SK-N-SH (cell line): ENCODE data around the gene EPO. TPM values are rescaled to one million over a fixed set of nuclear protein-coding genes. Genes with fewer than 3 reads are reported as not detected.

Experiments used
- CTCF ChIA-PET: fragments of 300-600, 350-600 bp; formaldehyde crosslinking; extraction: SDS; loops from one replicate; lab custom pipeline; 2021; lab: Yijun Ruan, JAX
- POLR2A ChIA-PET: fragments of 350-600 bp; sonication (Branson Sonifier 250); formaldehyde crosslinking; extraction: SDS; loops from one replicate; lab custom pipeline; 2020; ENCODE audit warnings: antibody characterized with exemption, inconsistent platforms; lab: Yijun Ruan, JAX
- DNase-seq: peaks from one replicate; pipeline ENCODE4 v3.0.0; 2012
- H2AFZ ChIP-seq: fragments of 200-600 bp; sonication (generic); 2 replicates; pipeline ENCODE4 v1.8.1; 2016; ENCODE audit warnings: antibody characterized with exemption, mild to moderate bottlenecking, low read depth
- H3F3A ChIP-seq: fragments of 200-600 bp; sonication (generic); replicated peaks from 2 replicates; pipeline ENCODE3; 2016; ENCODE audit warnings: antibody characterized with exemption, mild to moderate bottlenecking; ENCODE audit not compliant: insufficient read depth
- H3K27ac ChIP-seq, 2 experiments: fragments of 200-500 bp in 1 of 2; fragments of 200-600 bp in 1 of 2; sonication (Bioruptor generic) in 1 of 2; sonication (generic), shearing (Covaris generic) in 1 of 2; 2 replicates each; pipeline versions ENCODE4 v1.5.1 to v1.6.1; 2014 to 2016; ENCODE audit warnings: low read depth in 2 of 2, inconsistent platforms in 1 of 2, low read length in 1 of 2, mild to moderate bottlenecking in 1 of 2, mixed read lengths in 1 of 2
- H3K27me3 ChIP-seq: fragments of 200-600 bp; sonication (generic), shearing (Covaris generic); 2 replicates; pipeline ENCODE4 v1.6.1; 2016; ENCODE audit warnings: mixed run types; ENCODE audit not compliant: insufficient read depth
- H3K36me3 ChIP-seq, 2 experiments: fragments of 200-500 bp in 1 of 2; fragments of 200-600 bp in 1 of 2; sonication (Bioruptor generic) in 1 of 2; sonication (generic) in 1 of 2; replicated peaks in 1 of 2; 2 replicates each; pipeline versions ENCODE3 to v1.5.1; 2014 to 2016; ENCODE audit warnings: low read length in 1 of 2, mild to moderate bottlenecking in 1 of 2; ENCODE audit not compliant: insufficient read depth in 2 of 2, control insufficient read depth in 1 of 2
- H3K4me1 ChIP-seq, 2 experiments: fragments of 200-500 bp in 1 of 2; fragments of 200-600 bp in 1 of 2; sonication (Bioruptor generic) in 1 of 2; sonication (generic), shearing (Covaris generic) in 1 of 2; 2 replicates each; pipeline versions ENCODE4 v1.5.1 to v1.6.1; 2014 to 2016; ENCODE audit warnings: low read depth in 1 of 2, low read length in 1 of 2, mixed run types in 1 of 2; ENCODE audit not compliant: insufficient read depth in 2 of 2, control insufficient read depth in 1 of 2
- H3K4me2 ChIP-seq: fragments of 200-600 bp; sonication (generic), shearing (Covaris generic); 2 replicates; pipeline ENCODE4 v1.6.1; 2017; ENCODE audit warnings: mixed run types
- H3K4me3 ChIP-seq, 2 experiments: fragments of 200-500 bp in 1 of 2; fragments of 200-600 bp in 1 of 2; sonication (Bioruptor generic) in 1 of 2; sonication (generic), shearing (Covaris generic) in 1 of 2; 2 replicates each; pipeline versions ENCODE4 v1.5.1 to v1.8.1; 2014 to 2016; ENCODE audit warnings: low read depth in 2 of 2, inconsistent platforms in 1 of 2, low read length in 1 of 2, mild to moderate bottlenecking in 1 of 2, mixed read lengths in 1 of 2, moderate library complexity in 1 of 2
- H3K79me2 ChIP-seq: fragments of 200-600 bp; sonication (generic); 2 replicates; pipeline ENCODE4 v1.8.1; 2017; ENCODE audit warnings: mild to moderate bottlenecking; ENCODE audit not compliant: insufficient read depth
- H3K9ac ChIP-seq: fragments of 200-600 bp; sonication (generic); 2 replicates; pipeline ENCODE4 v1.6.1; 2017; ENCODE audit warnings: mixed run types
- H3K9me2 ChIP-seq: fragments of 200-600 bp; sonication (generic); 2 replicates; pipeline ENCODE4 v1.6.1; 2017; ENCODE audit warnings: mixed run types
- H3K9me3 ChIP-seq: fragments of 200-600 bp; sonication (generic); 2 replicates; pipeline ENCODE4 v1.6.1; 2017; ENCODE audit warnings: mixed run types, mild to moderate bottlenecking, moderate library complexity
- H4K20me1 ChIP-seq: fragments of 200-600 bp; sonication (generic); 2 replicates; pipeline ENCODE4 v1.6.1; 2017; ENCODE audit warnings: mild to moderate bottlenecking, mixed run types; ENCODE audit not compliant: insufficient read depth
- CHD2 ChIP-seq: fragments of 150-350 bp; IDR thresholded peaks from 2 replicates; pipeline ENCODE4 v1.6.1; 2018; ENCODE audit warnings: low read length; ENCODE audit not compliant: partially characterized antibody
- FOXJ3 ChIP-seq: sonication (generic); formaldehyde crosslinking; IDR thresholded peaks from 2 replicates; pipeline ENCODE4 v1.5.1; 2020; ENCODE audit warnings: mild to moderate bottlenecking, missing genetic modification reagents
- JUND ChIP-seq: IDR thresholded peaks from 2 replicates; pipeline ENCODE4 v1.4.0; 2012
- TEAD4 ChIP-seq: IDR thresholded peaks from 2 replicates; pipeline ENCODE4 v1.4.0; 2012; ENCODE audit warnings: mild to moderate bottlenecking, borderline replicate concordance; ENCODE audit not compliant: insufficient read depth
- YY1 ChIP-seq: IDR thresholded peaks from 2 replicates; pipeline ENCODE4 v1.4.0; 2012; ENCODE audit warnings: low read depth, mild to moderate bottlenecking
- WGBS: methylation state at CpG from one replicate; pipeline ENCODE4 v1.1.6; 2017; ENCODE audit warnings: low lambda C conversion rate; 5-methylcytosine and 5-hydroxymethylcytosine counted together
- polyA plus RNA-seq, 3 experiments: library from polyadenylated mRNA; depleted of rRNA; stranded (reverse); fragments of >200 nt; gene quantifications; 2 replicates each; pipeline ENCODE4 v1.2.3, GENCODE V29; 2012
- TF ChIP-seq, protein P1 (sequence below): fragments of 150-350 bp; IDR thresholded peaks from 2 replicates; pipeline ENCODE4 v1.6.1; 2016; ENCODE audit warnings: mild to moderate bottlenecking, low read depth, low read length
- TF ChIP-seq, protein P2 (sequence below): IDR thresholded peaks from 2 replicates; pipeline ENCODE4 v1.4.0; 2012; ENCODE audit warnings: low read depth, borderline replicate concordance
- TF ChIP-seq, protein P3 (sequence below): fragments of 150-350 bp; IDR thresholded peaks from 2 replicates; pipeline ENCODE4 v1.6.1; 2017; ENCODE audit warnings: antibody characterized with exemption, low read length, low read depth, borderline replicate concordance
- TF ChIP-seq, protein P4 (sequence below): IDR thresholded peaks from 2 replicates; pipeline ENCODE4 v1.6.1; 2012; ENCODE audit warnings: mild to moderate bottlenecking, low read depth, low read length, moderate library complexity
- TF ChIP-seq, protein P5 (sequence below): fragments of 200-600 bp; sonication (generic); IDR thresholded peaks from 2 replicates; pipeline ENCODE4 v1.6.1; 2017; ENCODE audit warnings: antibody characterized with exemption, mild to moderate bottlenecking, moderate library complexity

Gene EPO
- polyA plus RNA-seq, 1 of the 3 experiments (the other 2 are of a cell fraction): not detected

DNA sequence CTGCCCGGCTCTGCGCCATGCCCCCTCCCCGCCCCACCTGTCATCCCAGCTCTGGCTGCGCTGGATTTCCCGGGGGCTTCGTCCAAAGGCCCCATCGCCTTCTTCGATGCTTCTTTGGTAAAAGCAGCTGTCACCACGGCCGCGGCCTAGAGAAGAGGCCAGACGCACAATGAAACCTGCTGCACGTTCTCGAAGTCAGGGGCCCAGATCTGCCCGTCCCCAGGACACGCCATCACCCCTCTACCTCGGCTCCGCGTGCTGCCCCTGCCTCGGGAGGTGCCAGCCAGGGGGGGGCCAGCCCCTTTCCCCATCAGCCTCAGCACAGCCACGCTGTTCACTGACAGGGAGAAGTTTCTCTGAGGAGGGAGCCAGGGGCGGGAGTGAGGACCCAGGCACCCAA lies 33.0 kb upstream of the EPO start:
- Histone ChIP-seq H3K27me3 (no peaks in the 10 kb centered on the region), H3K9me2 (no peaks in the 10 kb centered on the region), H3F3A (peaks cover 13% of the 10 kb centered on the region), H3K79me2 (peaks cover 41% of the 10 kb centered on the region), H2AFZ (no peak overlapping the region), H3K9me3 (no peaks in the 10 kb centered on the region), H3K4me1 (peaks cover 11 to 15% of the 10 kb centered on the region in 2 experiments), H3K9ac (no peak overlapping the region), H4K20me1 (peaks cover 48% of the 10 kb centered on the region), H3K27ac (no peak overlapping the region), H3K36me3 (peaks cover 13 to 72% of the 10 kb centered on the region in 2 experiments), H3K4me3 (no peak overlapping the region), H3K4me2 (no peak overlapping the region)
- 95% methylated on average over 21 of the region's 22 CpGs for WGBS
- TF ChIP-seq TEAD4: no peak
- no peak for TF ChIP-seq YY1
- TF ChIP-seq, protein P1, sequence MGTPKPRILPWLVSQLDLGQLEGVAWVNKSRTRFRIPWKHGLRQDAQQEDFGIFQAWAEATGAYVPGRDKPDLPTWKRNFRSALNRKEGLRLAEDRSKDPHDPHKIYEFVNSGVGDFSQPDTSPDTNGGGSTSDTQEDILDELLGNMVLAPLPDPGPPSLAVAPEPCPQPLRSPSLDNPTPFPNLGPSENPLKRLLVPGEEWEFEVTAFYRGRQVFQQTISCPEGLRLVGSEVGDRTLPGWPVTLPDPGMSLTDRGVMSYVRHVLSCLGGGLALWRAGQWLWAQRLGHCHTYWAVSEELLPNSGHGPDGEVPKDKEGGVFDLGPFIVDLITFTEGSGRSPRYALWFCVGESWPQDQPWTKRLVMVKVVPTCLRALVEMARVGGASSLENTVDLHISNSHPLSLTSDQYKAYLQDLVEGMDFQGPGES: no peak
- TF ChIP-seq, protein P2, sequence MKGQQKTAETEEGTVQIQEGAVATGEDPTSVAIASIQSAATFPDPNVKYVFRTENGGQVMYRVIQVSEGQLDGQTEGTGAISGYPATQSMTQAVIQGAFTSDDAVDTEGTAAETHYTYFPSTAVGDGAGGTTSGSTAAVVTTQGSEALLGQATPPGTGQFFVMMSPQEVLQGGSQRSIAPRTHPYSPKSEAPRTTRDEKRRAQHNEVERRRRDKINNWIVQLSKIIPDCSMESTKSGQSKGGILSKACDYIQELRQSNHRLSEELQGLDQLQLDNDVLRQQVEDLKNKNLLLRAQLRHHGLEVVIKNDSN: no peak
- no peak for TF ChIP-seq JUND
- TF ChIP-seq FOXJ3: no peak
- TF ChIP-seq, protein P3, sequence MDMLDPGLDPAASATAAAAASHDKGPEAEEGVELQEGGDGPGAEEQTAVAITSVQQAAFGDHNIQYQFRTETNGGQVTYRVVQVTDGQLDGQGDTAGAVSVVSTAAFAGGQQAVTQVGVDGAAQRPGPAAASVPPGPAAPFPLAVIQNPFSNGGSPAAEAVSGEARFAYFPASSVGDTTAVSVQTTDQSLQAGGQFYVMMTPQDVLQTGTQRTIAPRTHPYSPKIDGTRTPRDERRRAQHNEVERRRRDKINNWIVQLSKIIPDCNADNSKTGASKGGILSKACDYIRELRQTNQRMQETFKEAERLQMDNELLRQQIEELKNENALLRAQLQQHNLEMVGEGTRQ: no peak
- TF ChIP-seq, protein P4, sequence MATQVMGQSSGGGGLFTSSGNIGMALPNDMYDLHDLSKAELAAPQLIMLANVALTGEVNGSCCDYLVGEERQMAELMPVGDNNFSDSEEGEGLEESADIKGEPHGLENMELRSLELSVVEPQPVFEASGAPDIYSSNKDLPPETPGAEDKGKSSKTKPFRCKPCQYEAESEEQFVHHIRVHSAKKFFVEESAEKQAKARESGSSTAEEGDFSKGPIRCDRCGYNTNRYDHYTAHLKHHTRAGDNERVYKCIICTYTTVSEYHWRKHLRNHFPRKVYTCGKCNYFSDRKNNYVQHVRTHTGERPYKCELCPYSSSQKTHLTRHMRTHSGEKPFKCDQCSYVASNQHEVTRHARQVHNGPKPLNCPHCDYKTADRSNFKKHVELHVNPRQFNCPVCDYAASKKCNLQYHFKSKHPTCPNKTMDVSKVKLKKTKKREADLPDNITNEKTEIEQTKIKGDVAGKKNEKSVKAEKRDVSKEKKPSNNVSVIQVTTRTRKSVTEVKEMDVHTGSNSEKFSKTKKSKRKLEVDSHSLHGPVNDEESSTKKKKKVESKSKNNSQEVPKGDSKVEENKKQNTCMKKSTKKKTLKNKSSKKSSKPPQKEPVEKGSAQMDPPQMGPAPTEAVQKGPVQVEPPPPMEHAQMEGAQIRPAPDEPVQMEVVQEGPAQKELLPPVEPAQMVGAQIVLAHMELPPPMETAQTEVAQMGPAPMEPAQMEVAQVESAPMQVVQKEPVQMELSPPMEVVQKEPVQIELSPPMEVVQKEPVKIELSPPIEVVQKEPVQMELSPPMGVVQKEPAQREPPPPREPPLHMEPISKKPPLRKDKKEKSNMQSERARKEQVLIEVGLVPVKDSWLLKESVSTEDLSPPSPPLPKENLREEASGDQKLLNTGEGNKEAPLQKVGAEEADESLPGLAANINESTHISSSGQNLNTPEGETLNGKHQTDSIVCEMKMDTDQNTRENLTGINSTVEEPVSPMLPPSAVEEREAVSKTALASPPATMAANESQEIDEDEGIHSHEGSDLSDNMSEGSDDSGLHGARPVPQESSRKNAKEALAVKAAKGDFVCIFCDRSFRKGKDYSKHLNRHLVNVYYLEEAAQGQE: no peak
- POLR2A ChIA-PET: no interaction called here
- CTCF ChIA-PET: interaction anchor here (8.3 to 11.0 kb wide), 3 partner anchors 17 to 124 kb away, joined by 108 to 147 read pairs (median 119); partner anchors contain the start of genes MOSPD3 and POP7
- no peak for DNase-seq

DNA sequence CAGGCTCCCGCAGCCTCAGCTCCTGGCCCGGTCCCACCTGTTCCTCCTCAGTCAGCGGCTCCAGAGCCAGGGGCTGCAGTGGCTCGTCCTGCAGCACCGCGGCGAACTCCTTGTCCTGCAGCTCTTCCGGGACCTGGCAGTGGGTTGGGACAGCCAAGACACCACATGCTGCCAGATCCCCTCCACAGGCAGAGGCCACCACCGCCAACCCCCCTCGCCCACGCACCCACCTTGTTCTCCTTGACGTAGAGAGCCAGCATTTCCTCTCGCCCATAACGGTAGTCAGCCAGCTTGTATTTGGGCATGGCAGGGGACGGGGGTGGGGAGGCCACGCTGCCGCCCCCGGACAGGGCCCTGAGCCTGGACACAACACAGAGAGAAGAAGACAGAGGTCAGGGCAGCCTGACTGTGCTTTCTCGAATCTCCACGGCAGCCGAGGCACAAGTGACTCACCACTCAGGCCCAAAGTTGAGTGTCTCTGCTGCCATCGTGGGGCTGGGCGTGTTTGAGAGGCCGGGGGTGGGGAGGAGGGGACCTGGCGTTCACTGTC lies 32.4 kb upstream of the EPO start:
- DNase-seq: no peak
- no peak for TF ChIP-seq CHD2
- TF ChIP-seq, protein P5, sequence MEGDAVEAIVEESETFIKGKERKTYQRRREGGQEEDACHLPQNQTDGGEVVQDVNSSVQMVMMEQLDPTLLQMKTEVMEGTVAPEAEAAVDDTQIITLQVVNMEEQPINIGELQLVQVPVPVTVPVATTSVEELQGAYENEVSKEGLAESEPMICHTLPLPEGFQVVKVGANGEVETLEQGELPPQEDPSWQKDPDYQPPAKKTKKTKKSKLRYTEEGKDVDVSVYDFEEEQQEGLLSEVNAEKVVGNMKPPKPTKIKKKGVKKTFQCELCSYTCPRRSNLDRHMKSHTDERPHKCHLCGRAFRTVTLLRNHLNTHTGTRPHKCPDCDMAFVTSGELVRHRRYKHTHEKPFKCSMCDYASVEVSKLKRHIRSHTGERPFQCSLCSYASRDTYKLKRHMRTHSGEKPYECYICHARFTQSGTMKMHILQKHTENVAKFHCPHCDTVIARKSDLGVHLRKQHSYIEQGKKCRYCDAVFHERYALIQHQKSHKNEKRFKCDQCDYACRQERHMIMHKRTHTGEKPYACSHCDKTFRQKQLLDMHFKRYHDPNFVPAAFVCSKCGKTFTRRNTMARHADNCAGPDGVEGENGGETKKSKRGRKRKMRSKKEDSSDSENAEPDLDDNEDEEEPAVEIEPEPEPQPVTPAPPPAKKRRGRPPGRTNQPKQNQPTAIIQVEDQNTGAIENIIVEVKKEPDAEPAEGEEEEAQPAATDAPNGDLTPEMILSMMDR: no peak
- TF ChIP-seq, all 33 proteins: peak for 0
- WGBS: 82% methylated on average over 22 of the region's 25 CpGs
- Histone ChIP-seq H3K9ac (no peak overlapping the region), H3K4me3 (no peak overlapping the region), H3F3A (peaks cover 14% of the 10 kb centered on the region), H3K79me2 (peaks cover 47% of the 10 kb centered on the region), H3K4me2 (no peak overlapping the region), H3K27me3 (no peaks in the 10 kb centered on the region), H4K20me1 (peaks cover 53% of the 10 kb centered on the region), H2AFZ (no peak overlapping the region), H3K9me3 (no peaks in the 10 kb centered on the region), H3K4me1 (peaks cover 17 to 21% of the 10 kb centered on the region in 2 experiments), H3K36me3 (peaks cover 13 to 66% of the 10 kb centered on the region in 2 experiments), H3K27ac (no peak overlapping the region), H3K9me2 (no peaks in the 10 kb centered on the region)
- POLR2A ChIA-PET: no interaction called here
- CTCF ChIA-PET: interaction anchor here (8.3 to 11.0 kb wide), 3 partner anchors 16 to 125 kb away, joined by 108 to 147 read pairs (median 119); partner anchors contain the start of genes MOSPD3 and POP7
